Measurements from ENCODE around the gene TAS2R9.

Gene TAS2R9

GRCh38 chr12:10810068-10810467 lies at the start of gene TAS2R9:
TAS2R9 (minus strand) TSS chr12:10810168; CDS start chr12:10810075, 93 bp downstream.
- H3K4me1 Mint-ChIP-seq (ENCODE audit: low read depth) = no peaks in the 10 kb centered on the region
- peaks cover 38% of the 10 kb centered on the region for H3K27me3 Mint-ChIP-seq
- H3K27ac Mint-ChIP-seq = no peak within 1 kb of the TSS
- H3K36me3 Mint-ChIP-seq (ENCODE audit: low read depth) = no peaks in the 10 kb centered on the region
- H3K9me3 Mint-ChIP-seq = no peaks in the 10 kb centered on the region
- DNase-seq = no peak
- H3K4me3 Mint-ChIP-seq = no peak within 1 kb of the TSS

- Mint-ChIP-seq H3K4me3 (no peak overlapping the region), H3K36me3 (ENCODE audit: low read depth) (peaks cover 62% of the 10 kb centered on the region), H3K4me1 (ENCODE audit: low read depth) (peaks cover 33% of the 10 kb centered on the region)
Measured at GRCh38 chr12:10855807-10856206, 45.8 kb upstream of the TAS2R9 start.

GRCh38 chr12:10853776-10854175 lies 43.8 kb upstream of the TAS2R9 start:
- H3K36me3 Mint-ChIP-seq (ENCODE audit: low read depth) = peaks cover 46% of the 10 kb centered on the region
- no peak overlapping the region for H3K27ac Mint-ChIP-seq
- no peak for DNase-seq
- H3K9me3 Mint-ChIP-seq = peaks cover 30% of the 10 kb centered on the region
- H3K27me3 Mint-ChIP-seq = no peaks in the 10 kb centered on the region
- peaks cover 48% of the 10 kb centered on the region for H3K4me1 Mint-ChIP-seq (ENCODE audit: low read depth)
- no peak overlapping the region for H3K4me3 Mint-ChIP-seq

More at GRCh38 chr12:10855807-10856206, 45.8 kb upstream of the TAS2R9 start:
- Mint-ChIP-seq H3K9me3 (peaks cover 46% of the 10 kb centered on the region), H3K27ac (no peak overlapping the region), H3K27me3 (no peaks in the 10 kb centered on the region)
- DNase-seq = no peak

- Mint-ChIP-seq H3K27ac (no peak overlapping the region), H3K36me3 (ENCODE audit: low read depth) (peaks cover 43% of the 10 kb centered on the region), H3K27me3 (no peaks in the 10 kb centered on the region), H3K9me3 (peaks cover 6% of the 10 kb centered on the region), H3K4me1 (ENCODE audit: low read depth) (peaks cover 48% of the 10 kb centered on the region), H3K4me3 (no peak overlapping the region)
- no peak for DNase-seq
Measured at GRCh38 chr12:10851243-10851858, 41.4 kb upstream of the TAS2R9 start.

- no peak within 1 kb of the TSS for H3K27ac Mint-ChIP-seq
- no peaks in the 10 kb centered on the region for H3K9me3 Mint-ChIP-seq
- H3K4me1 Mint-ChIP-seq (ENCODE audit: low read depth) = peaks cover 43% of the 10 kb centered on the region
- DNase-seq = no peak
- H3K4me3 Mint-ChIP-seq = no peak within 1 kb of the TSS
- H3K36me3 Mint-ChIP-seq (ENCODE audit: low read depth) = peaks cover 42% of the 10 kb centered on the region
- H3K27me3 Mint-ChIP-seq = no peaks in the 10 kb centered on the region
Measured at GRCh38 chr12:10849425-10849878, 39.5 kb upstream of the TAS2R9 start, which contains the start of gene PRR4. PRR4 (minus strand) TSS chr12:10849475; CDS start chr12:10849437, 38 bp downstream.

- H3K4me3 Mint-ChIP-seq = no peak overlapping the region
- H3K27ac Mint-ChIP-seq = no peak overlapping the region
- DNase-seq = no peak
- H3K36me3 Mint-ChIP-seq (ENCODE audit: low read depth) = peaks cover 48% of the 10 kb centered on the region
- no peaks in the 10 kb centered on the region for H3K27me3 Mint-ChIP-seq
- H3K9me3 Mint-ChIP-seq = no peaks in the 10 kb centered on the region
- peaks cover 34% of the 10 kb centered on the region for H3K4me1 Mint-ChIP-seq (ENCODE audit: low read depth)
Measured at GRCh38 chr12:10847744-10848143, 37.8 kb upstream of the TAS2R9 start.

- H3K4me3 Mint-ChIP-seq = no peak overlapping the region
- peaks cover 5% of the 10 kb centered on the region for H3K9me3 Mint-ChIP-seq
- peaks cover 51% of the 10 kb centered on the region for H3K36me3 Mint-ChIP-seq (ENCODE audit: low read depth)
- no peaks in the 10 kb centered on the region for H3K4me1 Mint-ChIP-seq (ENCODE audit: low read depth)
- H3K27ac Mint-ChIP-seq = no peak overlapping the region
- DNase-seq = no peak
- H3K27me3 Mint-ChIP-seq = no peaks in the 10 kb centered on the region
Measured at GRCh38 chr12:10842862-10843261, 32.9 kb upstream of the TAS2R9 start.

GRCh38 chr12:10838461-10838860 lies 28.5 kb upstream of the TAS2R9 start:
- DNase-seq = no peak
- Mint-ChIP-seq H3K27me3 (no peaks in the 10 kb centered on the region), H3K36me3 (ENCODE audit: low read depth) (peaks cover 22% of the 10 kb centered on the region), H3K4me1 (ENCODE audit: low read depth) (no peaks in the 10 kb centered on the region), H3K4me3 (no peak overlapping the region), H3K27ac (no peak overlapping the region), H3K9me3 (peaks cover 9% of the 10 kb centered on the region)

GRCh38 chr12:10829994-10830393 lies 20.0 kb upstream of the TAS2R9 start:
- DNase-seq = no peak
- H3K36me3 Mint-ChIP-seq (ENCODE audit: low read depth) = no peaks in the 10 kb centered on the region

GRCh38 chr12:10826258-10826657 lies 16.3 kb upstream of the TAS2R9 start, which contains the start of gene TAS2R10:
TAS2R10 (minus strand) TSS chr12:10826358; CDS start chr12:10826269, 89 bp downstream.
- Mint-ChIP-seq H3K4me1 (ENCODE audit: low read depth) (no peaks in the 10 kb centered on the region), H3K27me3 (no peaks in the 10 kb centered on the region), H3K27ac (no peak within 1 kb of the TSS), H3K9me3 (no peaks in the 10 kb centered on the region), H3K36me3 (ENCODE audit: low read depth) (no peaks in the 10 kb centered on the region), H3K4me3 (no peak within 1 kb of the TSS)
- no peak for DNase-seq

More at GRCh38 chr12:10829994-10830393, 20.0 kb upstream of the TAS2R9 start:
- Mint-ChIP-seq H3K27ac (no peak overlapping the region), H3K9me3 (no peaks in the 10 kb centered on the region), H3K4me1 (ENCODE audit: low read depth) (no peaks in the 10 kb centered on the region), H3K27me3 (no peaks in the 10 kb centered on the region), H3K4me3 (no peak overlapping the region)

- no peak for DNase-seq
- no peaks in the 10 kb centered on the region for H3K36me3 Mint-ChIP-seq (ENCODE audit: low read depth)
- H3K4me1 Mint-ChIP-seq (ENCODE audit: low read depth) = no peaks in the 10 kb centered on the region
- no peaks in the 10 kb centered on the region for H3K9me3 Mint-ChIP-seq
- no peak overlapping the region for H3K27ac Mint-ChIP-seq
- no peak overlapping the region for H3K4me3 Mint-ChIP-seq
- no peaks in the 10 kb centered on the region for H3K27me3 Mint-ChIP-seq
Measured at GRCh38 chr12:10824957-10825356, 15.0 kb upstream of the TAS2R9 start.

- no peak overlapping the region for H3K4me3 Mint-ChIP-seq
- H3K27ac Mint-ChIP-seq = no peak overlapping the region
- H3K27me3 Mint-ChIP-seq = peaks cover 25% of the 10 kb centered on the region
Measured at GRCh38 chr12:10811883-10812536, 2.0 kb upstream of the TAS2R9 start.

GRCh38 chr12:10807186-10807585 lies 2.8 kb downstream of the TAS2R9 start, which contains the start of gene TAS2R8:
TAS2R8 (minus strand) TSS chr12:10807286; CDS start chr12:10806980, 306 bp downstream.
- no peak within 1 kb of the TSS for H3K27ac Mint-ChIP-seq
- H3K9me3 Mint-ChIP-seq = no peaks in the 10 kb centered on the region
- H3K27me3 Mint-ChIP-seq = peaks cover 43% of the 10 kb centered on the region
- DNase-seq = no peak
- H3K4me1 Mint-ChIP-seq (ENCODE audit: low read depth) = no peaks in the 10 kb centered on the region
- no peaks in the 10 kb centered on the region for H3K36me3 Mint-ChIP-seq (ENCODE audit: low read depth)
- H3K4me3 Mint-ChIP-seq = no peak within 1 kb of the TSS

More at GRCh38 chr12:10811883-10812536, 2.0 kb upstream of the TAS2R9 start:
- DNase-seq = no peak
- H3K9me3 Mint-ChIP-seq = no peaks in the 10 kb centered on the region
- no peaks in the 10 kb centered on the region for H3K36me3 Mint-ChIP-seq (ENCODE audit: low read depth)
- H3K4me1 Mint-ChIP-seq (ENCODE audit: low read depth) = no peaks in the 10 kb centered on the region

- no peak within 1 kb of the TSS for H3K27ac Mint-ChIP-seq
- no peaks in the 10 kb centered on the region for H3K4me1 Mint-ChIP-seq (ENCODE audit: low read depth)
- no peaks in the 10 kb centered on the region for H3K36me3 Mint-ChIP-seq (ENCODE audit: low read depth)
- H3K4me3 Mint-ChIP-seq = no peak within 1 kb of the TSS
- DNase-seq = no peak
- H3K9me3 Mint-ChIP-seq = no peaks in the 10 kb centered on the region
- H3K27me3 Mint-ChIP-seq = peaks cover 35% of the 10 kb centered on the region
Measured at GRCh38 chr12:10802587-10802986, 7.4 kb downstream of the TAS2R9 start, which contains the start of gene TAS2R7. TAS2R7 (minus strand) TSS chr12:10802627; CDS start chr12:10802570, 57 bp downstream.

GRCh38 chr12:10801741-10802140 lies 8.2 kb downstream of the TAS2R9 start:
- Mint-ChIP-seq H3K36me3 (ENCODE audit: low read depth) (no peaks in the 10 kb centered on the region), H3K27me3 (peaks cover 35% of the 10 kb centered on the region)

More at GRCh38 chr12:10801741-10802140, 8.2 kb downstream of the TAS2R9 start:
- Mint-ChIP-seq H3K4me1 (ENCODE audit: low read depth) (no peaks in the 10 kb centered on the region), H3K4me3 (no peak overlapping the region), H3K9me3 (no peaks in the 10 kb centered on the region), H3K27ac (no peak overlapping the region)
- DNase-seq = no peak

Measured in activated T-cell treated with anti-CD3 and anti-CD28 coated beads, Interleukin-2, amount 50 U/mL, for 24 hours (primary cell).